Hepatocyte (in vitro differentiated cells): Measurements from ENCODE around the gene SARS2.

Experiments used
- CTCF ChIP-seq: fragments of 200-600 bp; sonication (generic); IDR thresholded peaks from 2 replicates; pipeline ENCODE4 v1.5.1; 2016; ENCODE audit warnings: antibody characterized with exemption, mild to moderate bottlenecking; ENCODE audit not compliant: poor library complexity
- EZH2 ChIP-seq: fragments of 200-600 bp; sonication (generic); IDR thresholded peaks from 2 replicates; pipeline ENCODE4 v1.6.1; 2016; ENCODE audit warnings: antibody characterized with exemption, mild to moderate bottlenecking, borderline replicate concordance
- EZH2phosphoT487 ChIP-seq: fragments of 200-600 bp; sonication (generic); IDR thresholded peaks from one replicate; pipeline ENCODE4 v1.6.1; 2018; ENCODE audit warnings: antibody characterized with exemption, mild to moderate bottlenecking, low read depth, moderate library complexity; ENCODE audit not compliant: unreplicated experiment, severe bottlenecking

GRCh38 chr19:38929929-38930775, at the start of gene SARS2:
- no peak for TF ChIP-seq EZH2
- peak; percentile 100 for TF ChIP-seq CTCF
- no peak for TF ChIP-seq EZH2phosphoT487
